SK-N-MC (cell line): Measurements from ENCODE around the gene APOC4.

Experiments
- EZH2 ChIP-seq: fragments of 200-600 bp; sonication (generic); IDR thresholded peaks from one replicate; pipeline ENCODE4 v1.6.1; 2017; ENCODE audit warnings: antibody characterized with exemption
- POLR2AphosphoS5 ChIP-seq: IDR thresholded peaks from 2 replicates; pipeline ENCODE4 v1.6.1; 2012; ENCODE audit warnings: mild to moderate bottlenecking, low read depth, low read length, borderline replicate concordance

GRCh38 chr19:44972802-44973201 is 30.8 kb downstream of the APOC4 start:
- TF ChIP-seq POLR2AphosphoS5 (no peak), EZH2 (no peak)
